ENCODE results near the gene DUSP7. TPM values are rescaled to one million over a fixed set of nuclear protein-coding genes. Genes with fewer than 3 reads are reported as not detected.

DUSP7 gene
- total RNA-seq, 1 experiment from 2014 or later: 40.9 TPM

GRCh38 chr3:52040600-52040999 lies 15.8 kb downstream of the DUSP7 start:
- CTCF ChIA-PET: no interaction called here
- Histone ChIP-seq H2AFZ (ENCODE audit: low read length) (no peak overlapping the region), H3K27me3 (ENCODE audit: low read length) (no peaks in the 10 kb centered on the region), H3K9ac (ENCODE audit: low read length) (no peak overlapping the region), H3K4me1 (ENCODE audit: insufficient read depth, low read length) (peaks cover 28% of the 10 kb centered on the region), H3K79me2 (ENCODE audit: low read length) (no peaks in the 10 kb centered on the region), H3K9me2 (replicated peaks; ENCODE audit: low read length) (no peaks in the 10 kb centered on the region), H3K4me2 (ENCODE audit: low read length) (no peak overlapping the region), H4K20me1 (ENCODE audit: low read length) (no peaks in the 10 kb centered on the region), H3K36me3 (ENCODE audit: low read depth, low read length) (no peaks in the 10 kb centered on the region), H3K9me3 (ENCODE audit: low read length) (no peaks in the 10 kb centered on the region), H3K4me3 (ENCODE audit: low read length) (no peak overlapping the region), H3F3A (ENCODE audit: low read length, unreplicated experiment) (no peaks in the 10 kb centered on the region), H3K27ac (ENCODE audit: low read length) (no peak overlapping the region)
- no peak for ATAC-seq
- intact Hi-C loops (cut with micrococcal nuclease): no loop called here
- POLR2A ChIA-PET (ENCODE audit: unreplicated experiment): no interaction called here
- no TSS peak for BruUV-seq (replicated peaks)
- no peak for TF ChIP-seq EZH2phosphoT487 (IDR thresholded peaks at IDR 0.05; ENCODE audit: borderline replicate concordance, low read length)
- no peak for TF ChIP-seq EZH2 (IDR thresholded peaks at IDR 0.05; ENCODE audit: low read length, unreplicated experiment)
- TF ChIP-seq CTCF (conservative IDR thresholded peaks at IDR 0.05; ENCODE audit: low read depth, low read length): no peak
- no peak for DNase-seq

GRCh38 chr3:52039846-52040245 lies 16.5 kb downstream of the DUSP7 start:
- POLR2A ChIA-PET (ENCODE audit: unreplicated experiment): no interaction called here
- intact Hi-C loops (cut with micrococcal nuclease): no loop called here
- Histone ChIP-seq H3K36me3 (ENCODE audit: low read depth, low read length) (no peaks in the 10 kb centered on the region), H3K4me1 (ENCODE audit: insufficient read depth, low read length) (peaks cover 21% of the 10 kb centered on the region), H3F3A (ENCODE audit: low read length, unreplicated experiment) (no peaks in the 10 kb centered on the region), H2AFZ (ENCODE audit: low read length) (no peak overlapping the region), H3K27me3 (ENCODE audit: low read length) (no peaks in the 10 kb centered on the region), H4K20me1 (ENCODE audit: low read length) (no peaks in the 10 kb centered on the region), H3K4me2 (ENCODE audit: low read length) (no peak overlapping the region), H3K4me3 (ENCODE audit: low read length) (no peak overlapping the region), H3K79me2 (ENCODE audit: low read length) (no peaks in the 10 kb centered on the region), H3K9me2 (replicated peaks; ENCODE audit: low read length) (no peaks in the 10 kb centered on the region), H3K9ac (ENCODE audit: low read length) (no peak overlapping the region), H3K9me3 (ENCODE audit: low read length) (no peaks in the 10 kb centered on the region), H3K27ac (ENCODE audit: low read length) (no peak overlapping the region)
- TF ChIP-seq EZH2 (IDR thresholded peaks at IDR 0.05; ENCODE audit: low read length, unreplicated experiment): no peak
- no peak for TF ChIP-seq CTCF (conservative IDR thresholded peaks at IDR 0.05; ENCODE audit: low read depth, low read length)
- CTCF ChIA-PET: no interaction called here
- DNase-seq (no peak), ATAC-seq (no peak)
- no TSS peak for BruUV-seq (replicated peaks)

- no peak overlapping the region for H3K9ac ChIP-seq (ENCODE audit: low read length)
- no peaks in the 10 kb centered on the region for H3K79me2 ChIP-seq (ENCODE audit: low read length)
- H2AFZ ChIP-seq (ENCODE audit: low read length): no peak overlapping the region
- H3F3A ChIP-seq (ENCODE audit: low read length, unreplicated experiment): no peaks in the 10 kb centered on the region
- POLR2A ChIA-PET (ENCODE audit: unreplicated experiment): interaction anchor here (0.7 kb wide), 1 partner anchor 115 kb away, joined by 3 read pairs; no protein-coding TSS in a partner anchor
- no peaks in the 10 kb centered on the region for H3K9me2 ChIP-seq (replicated peaks; ENCODE audit: low read length)
- no peaks in the 10 kb centered on the region for H3K36me3 ChIP-seq (ENCODE audit: low read depth, low read length)
- H3K4me2 ChIP-seq (ENCODE audit: low read length): no peak overlapping the region
- H3K27ac ChIP-seq (ENCODE audit: low read length): no peak overlapping the region
- no peak for DNase-seq
- intact Hi-C loops (cut with micrococcal nuclease): no loop called here
- ATAC-seq: no peak
- H3K27me3 ChIP-seq (ENCODE audit: low read length): no peaks in the 10 kb centered on the region
- peaks cover 19% of the 10 kb centered on the region for H3K4me1 ChIP-seq (ENCODE audit: insufficient read depth, low read length)
- no peaks in the 10 kb centered on the region for H4K20me1 ChIP-seq (ENCODE audit: low read length)
- no peak for TF ChIP-seq CTCF (conservative IDR thresholded peaks at IDR 0.05; ENCODE audit: low read depth, low read length)
- TF ChIP-seq EZH2 (IDR thresholded peaks at IDR 0.05; ENCODE audit: low read length, unreplicated experiment): no peak
- TF ChIP-seq EZH2phosphoT487 (IDR thresholded peaks at IDR 0.05; ENCODE audit: borderline replicate concordance, low read length): no peak
- CTCF ChIA-PET: no interaction called here
- H3K9me3 ChIP-seq (ENCODE audit: low read length): no peaks in the 10 kb centered on the region
- BruUV-seq (replicated peaks): no TSS peak
- no peak overlapping the region for H3K4me3 ChIP-seq (ENCODE audit: low read length)
These were observed 16.9 kb downstream of the DUSP7 start for GRCh38 chr3:52039426-52039825.
